ELR (cell line): Measurements from ENCODE around the gene SOBP.
"Not testable (repeated sequence)": the region's sequence is repeated elsewhere in the genome, so short reads cannot be mapped to it uniquely, and the experiment has no call there.

ENCODE experiments used
- DNase-seq: peaks from one replicate; pipeline ENCODE4 v3.0.0-alpha.2; 2015; ENCODE audit warnings: low read depth

Gene SOBP

DNA sequence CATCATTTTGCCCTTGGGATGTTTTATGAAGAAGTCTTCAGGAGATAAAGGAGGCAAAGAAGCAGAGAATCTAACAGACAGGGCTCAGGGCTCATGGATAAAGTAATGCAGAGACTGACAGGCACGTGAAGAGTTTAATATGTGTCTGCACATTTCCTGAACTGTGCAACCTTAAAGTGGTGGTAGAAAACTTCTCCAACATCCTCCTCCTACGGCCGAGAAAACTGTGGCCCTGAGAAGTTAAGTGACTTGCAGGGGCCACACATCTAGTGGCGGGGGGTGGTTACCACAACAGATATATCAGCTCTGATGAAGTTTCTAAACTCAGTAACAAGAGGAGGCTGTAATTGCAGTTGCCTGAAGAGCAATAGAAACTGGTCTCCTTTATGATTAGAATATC, 61.0 kb downstream of the SOBP start:
- no peak for DNase-seq

DNA sequence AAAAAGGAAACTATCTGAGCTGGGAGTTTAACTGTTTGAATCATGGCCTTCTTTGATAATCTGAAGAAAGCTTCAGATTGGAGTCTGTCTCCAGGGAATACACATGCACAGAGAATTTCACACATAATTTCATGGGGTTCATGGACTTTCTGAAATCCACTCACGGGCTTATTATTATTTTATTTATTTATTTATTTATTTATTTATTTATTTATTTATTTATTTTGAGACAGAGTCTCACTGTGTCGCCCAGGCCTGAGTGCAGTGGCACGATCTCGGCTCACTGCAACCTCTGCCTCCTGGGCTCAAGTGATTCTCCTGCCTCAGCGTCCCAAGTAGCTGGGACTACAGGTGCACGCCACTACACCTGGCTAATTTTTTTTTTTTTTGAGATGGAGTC, 63.2 kb downstream of the SOBP start:
- DNase-seq: not testable (repeated sequence)

DNA sequence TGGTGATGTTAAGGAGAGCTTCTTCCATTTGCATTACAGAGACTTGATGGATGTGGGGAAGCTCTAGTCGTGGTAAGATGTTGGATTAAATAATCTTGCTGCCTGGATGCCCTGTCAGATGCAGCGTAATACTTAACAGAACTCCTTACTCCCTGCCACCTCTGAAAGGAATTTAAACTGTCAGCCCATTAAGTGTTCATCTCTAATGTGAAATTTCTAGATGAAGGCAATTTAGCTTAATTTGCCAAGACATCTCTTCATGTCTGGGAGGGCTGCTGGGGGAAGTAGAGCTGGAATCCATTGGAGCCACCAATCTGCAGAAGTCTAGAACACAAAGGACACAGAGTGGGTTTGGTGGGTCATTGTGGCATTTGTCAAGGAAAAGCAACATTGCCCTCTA, 64.4 kb downstream of the SOBP start:
- DNase-seq: no peak

DNA sequence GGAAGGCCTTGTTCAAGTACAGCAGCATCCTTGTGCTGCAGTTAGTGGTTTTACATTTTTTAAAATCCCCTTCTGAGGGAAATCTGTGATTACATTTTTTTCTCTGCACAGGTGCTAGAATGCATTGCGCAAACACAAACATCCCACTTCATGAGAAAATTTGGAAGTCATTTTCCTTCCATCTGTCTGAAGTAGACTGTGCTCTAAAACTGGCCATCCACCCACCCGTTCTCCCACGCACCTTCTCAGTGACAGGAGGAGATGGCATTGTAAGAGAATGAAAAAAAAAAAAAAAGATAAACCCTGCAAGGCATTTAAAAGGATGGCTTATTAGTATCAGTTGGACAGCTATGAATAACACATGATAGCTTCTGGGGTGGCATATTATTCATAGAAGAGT, 65.0 kb downstream of the SOBP start:
- DNase-seq: no peak

DNA sequence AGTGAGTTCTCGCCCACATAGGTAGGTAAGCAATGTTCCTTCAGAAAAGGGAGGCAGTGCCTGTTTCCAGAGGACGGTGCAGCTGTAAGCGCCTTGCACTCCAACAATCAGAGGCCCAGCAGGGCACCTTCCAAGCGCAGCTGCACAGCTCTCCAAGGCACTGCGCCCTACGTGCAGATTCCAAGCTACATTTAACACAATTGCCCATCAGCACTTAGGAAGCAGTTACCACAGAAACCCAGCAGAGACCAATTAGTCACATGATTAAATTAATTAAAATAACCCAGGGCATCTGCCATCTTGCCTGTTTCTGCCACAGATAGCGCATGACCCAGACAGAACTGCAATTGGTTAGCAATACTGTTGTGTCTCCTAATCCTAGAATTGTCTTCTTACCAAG, 65.5 kb downstream of the SOBP start:
- DNase-seq: no peak

DNA sequence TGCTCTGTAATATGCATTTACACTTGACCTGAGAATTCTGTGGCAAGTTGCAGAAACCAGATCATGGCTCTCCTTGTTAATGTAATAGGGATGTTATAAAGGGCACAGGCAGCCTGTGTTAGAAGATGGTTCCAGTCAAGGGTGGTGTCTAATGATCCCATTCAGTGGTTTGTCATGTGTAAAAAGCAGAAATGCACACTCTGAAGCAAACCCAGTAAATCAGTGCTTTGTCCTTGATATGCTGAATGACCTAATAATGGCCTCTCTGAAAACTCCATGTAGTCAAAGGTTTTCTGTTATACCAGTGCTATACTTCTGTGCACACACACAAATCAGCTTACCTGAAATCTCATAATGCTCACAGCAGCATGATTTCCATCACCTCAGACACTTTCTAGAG, 66.2 kb downstream of the SOBP start:
- DNase-seq: no peak

DNA sequence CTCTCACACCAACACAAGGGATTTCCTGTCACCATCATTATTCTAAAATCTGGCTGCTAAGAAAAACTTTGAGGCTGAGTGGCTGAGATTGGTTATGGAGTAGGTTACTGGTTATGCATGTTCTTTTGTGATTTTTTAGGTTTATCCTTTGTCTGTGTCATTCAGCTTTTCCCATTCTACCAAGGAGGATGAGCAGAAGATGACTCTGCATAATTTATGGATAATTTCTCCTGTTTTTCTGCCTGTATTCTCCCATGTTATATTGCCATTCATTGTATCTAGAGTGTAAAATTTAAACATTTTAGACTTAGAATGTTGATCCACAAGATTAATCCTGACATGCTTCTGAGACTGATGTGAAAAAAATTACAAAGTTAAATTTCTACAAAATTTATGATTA, 67.8 kb downstream of the SOBP start:
- DNase-seq: no peak

DNA sequence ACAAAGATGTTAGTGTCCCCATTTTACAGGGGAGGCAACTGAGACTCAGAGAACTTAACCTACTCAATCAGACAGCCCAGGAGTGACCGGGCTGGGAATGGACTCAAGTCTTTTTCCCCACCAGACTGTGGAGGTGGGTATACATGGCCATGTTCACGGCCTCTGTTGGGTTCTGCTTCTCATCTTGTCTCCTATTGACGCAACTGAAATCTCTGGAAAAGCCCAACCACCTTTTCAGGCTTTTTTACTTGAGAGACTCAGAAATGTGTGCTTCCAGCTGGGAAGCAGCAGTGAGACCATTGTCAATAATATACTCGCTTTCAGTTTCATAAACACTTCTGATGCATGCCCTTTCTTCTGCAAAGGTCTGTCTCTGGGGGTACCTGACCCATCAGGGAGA, 70.7 kb downstream of the SOBP start:
- no peak for DNase-seq

DNA sequence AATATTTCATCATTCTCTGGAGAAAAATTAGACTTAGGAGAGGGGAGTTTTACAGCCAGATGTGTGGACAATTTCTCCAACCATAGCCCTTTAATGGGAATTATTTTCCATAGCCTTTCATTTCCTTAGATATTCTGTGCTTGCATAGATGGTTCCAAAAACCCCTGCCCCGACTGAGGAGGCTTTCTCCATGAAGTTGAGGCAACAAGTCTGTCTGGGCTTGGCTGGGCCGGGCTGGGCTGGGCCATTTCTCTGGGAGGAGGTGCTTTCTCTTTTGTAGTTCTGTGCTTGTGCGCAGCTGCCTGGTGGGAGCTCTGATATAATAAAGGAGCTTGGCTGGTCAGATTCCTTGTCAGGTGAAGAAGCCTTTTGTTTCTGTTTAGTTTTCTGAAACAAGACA, 71.4 kb downstream of the SOBP start:
- DNase-seq: no peak

DNA sequence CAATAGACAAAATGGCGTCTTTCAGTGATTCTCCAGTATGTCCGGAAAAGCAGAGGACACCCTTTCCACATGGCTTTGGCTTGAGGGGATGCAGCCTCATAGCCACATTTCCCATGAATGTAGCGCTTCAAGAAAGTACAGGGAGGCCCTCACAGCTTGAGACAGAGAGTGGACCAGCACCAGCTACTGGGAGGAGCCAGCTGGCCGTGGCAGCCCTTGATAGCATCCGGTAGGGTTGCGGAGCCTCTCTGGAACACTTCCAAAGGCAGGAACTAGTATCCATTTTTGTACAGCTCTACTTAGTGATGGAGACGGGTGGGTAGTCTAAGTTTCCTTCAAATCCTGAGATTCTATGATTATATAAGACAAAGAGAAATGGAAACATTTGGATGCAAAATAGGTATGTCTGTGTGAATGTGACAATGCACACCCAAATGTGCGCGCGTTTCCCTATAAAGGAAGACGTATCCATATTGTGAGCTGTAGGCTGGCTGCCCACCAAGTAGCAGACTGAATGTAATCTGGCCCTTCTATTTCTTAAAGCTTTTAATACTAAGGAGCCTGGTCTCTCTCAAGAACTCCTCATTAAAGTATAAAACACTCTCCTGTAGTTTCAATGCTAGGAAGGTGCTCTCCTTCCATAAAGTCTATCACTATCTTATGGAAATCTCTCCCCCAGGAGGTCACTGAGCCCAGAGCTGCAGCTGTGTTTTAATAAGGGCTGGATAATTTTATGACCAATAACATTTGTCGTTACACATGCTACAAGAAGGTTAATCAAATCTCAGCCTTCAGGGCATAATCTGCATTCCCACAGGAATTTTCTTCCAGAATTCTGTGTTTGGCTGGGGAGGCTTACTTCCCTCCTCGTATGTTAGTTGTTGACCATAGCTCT, 74.0 kb downstream of the SOBP start:
- peak; percentile 24 for DNase-seq

DNA sequence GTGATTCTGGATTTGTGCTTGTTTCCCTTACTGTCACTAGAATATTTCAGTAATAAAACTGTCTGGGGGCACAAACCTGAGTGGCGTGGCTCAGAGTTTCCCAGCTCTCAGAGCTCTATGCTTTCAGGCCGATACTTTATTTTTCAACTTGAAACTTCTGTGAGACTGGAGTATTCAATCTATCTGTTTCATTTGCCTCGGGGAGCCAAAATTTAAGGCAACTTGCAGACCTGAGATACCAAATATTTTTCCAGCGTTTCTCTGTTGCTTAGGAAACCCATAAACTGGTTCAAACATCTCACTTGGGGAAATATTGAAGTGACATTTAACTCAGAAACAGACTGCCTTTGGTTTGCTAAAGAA, 74.7 kb downstream of the SOBP start:
- DNase-seq: no peak

DNA sequence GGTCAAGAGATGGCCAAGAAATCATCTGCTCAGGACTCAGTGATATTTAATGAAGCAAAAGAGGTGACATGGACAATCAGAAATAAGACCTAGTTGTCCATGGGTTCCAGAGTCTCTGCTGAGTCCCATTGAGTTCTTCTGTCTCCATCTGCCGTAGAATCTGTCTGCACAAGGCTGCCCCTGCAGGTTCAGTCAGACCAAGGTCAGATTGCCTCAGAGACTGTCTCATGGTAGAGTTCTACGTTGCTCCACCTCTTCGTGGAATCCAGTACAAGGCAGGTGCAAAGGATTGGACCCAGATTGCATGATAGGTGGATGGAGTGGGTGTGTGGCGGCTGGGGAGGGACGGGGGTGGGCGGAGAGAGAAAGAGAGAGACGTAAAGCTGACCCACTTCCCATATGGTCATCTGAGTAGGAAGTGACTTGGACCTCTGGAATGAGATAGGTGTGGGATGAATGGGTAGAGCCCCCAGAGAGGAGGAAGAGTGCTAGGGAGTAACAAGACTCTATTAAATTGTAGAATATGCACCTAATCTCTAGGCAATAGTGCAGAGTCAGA, 75.3 kb downstream of the SOBP start:
- DNase-seq: peak; percentile 27

DNA sequence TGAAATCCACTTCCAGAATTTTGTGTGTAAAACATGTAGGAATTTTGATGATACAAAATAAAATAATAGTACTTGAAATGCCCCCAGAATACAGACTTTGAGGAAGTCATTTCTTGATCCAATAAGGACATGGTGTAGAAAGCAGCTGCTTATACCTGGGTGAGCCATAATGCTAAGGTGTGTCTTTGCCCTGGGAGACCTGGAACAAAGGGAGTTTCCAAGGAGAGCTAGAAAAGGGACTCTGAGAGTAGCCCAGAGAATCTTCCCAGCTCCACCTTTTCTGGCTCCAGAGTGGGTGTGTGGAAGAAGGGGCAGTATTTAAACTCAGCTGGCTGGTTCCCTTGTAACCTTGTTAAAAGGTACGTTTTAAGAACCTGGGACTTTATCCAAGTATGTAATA, 77.7 kb downstream of the SOBP start:
- DNase-seq: no peak

DNA sequence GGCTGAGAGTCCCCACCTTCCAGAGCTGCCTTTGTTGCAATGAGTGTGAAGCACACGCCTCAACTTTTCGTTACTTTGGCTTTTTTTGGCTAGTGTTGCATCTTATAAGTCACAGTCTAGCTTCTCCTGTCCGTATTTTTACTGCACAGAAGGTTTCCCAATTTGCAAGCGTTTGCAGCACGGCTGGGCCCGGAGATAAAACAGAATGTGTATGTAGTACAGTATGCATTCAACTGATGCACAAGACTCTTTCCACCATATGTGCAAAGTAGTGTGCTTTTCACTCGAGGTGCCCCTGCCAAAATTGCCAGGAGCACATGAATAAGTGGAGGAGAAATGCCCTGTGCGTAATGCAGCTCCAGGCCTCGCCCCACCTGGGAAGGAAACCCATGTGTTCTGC, 79.6 kb downstream of the SOBP start:
- no peak for DNase-seq

DNA sequence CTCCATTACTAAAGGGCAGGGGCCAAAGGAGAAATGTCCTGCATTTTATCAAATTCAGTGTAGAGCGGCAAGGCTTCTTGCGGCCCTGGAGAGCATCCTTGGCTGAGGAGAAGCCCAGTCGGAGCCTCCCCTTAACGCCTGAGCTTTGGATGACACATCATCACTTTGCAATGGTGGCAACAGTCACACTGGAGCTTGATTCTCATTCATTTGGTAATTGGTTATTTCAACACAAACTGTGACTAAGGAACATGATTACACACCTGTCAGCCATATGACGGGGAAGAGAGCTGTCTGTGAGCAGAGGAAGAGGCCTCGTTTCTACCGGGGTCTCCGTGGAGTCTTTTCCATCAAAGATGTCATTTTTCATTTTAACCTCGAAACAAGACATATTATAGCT, 81.4 kb downstream of the SOBP start:
- no peak for DNase-seq

DNA sequence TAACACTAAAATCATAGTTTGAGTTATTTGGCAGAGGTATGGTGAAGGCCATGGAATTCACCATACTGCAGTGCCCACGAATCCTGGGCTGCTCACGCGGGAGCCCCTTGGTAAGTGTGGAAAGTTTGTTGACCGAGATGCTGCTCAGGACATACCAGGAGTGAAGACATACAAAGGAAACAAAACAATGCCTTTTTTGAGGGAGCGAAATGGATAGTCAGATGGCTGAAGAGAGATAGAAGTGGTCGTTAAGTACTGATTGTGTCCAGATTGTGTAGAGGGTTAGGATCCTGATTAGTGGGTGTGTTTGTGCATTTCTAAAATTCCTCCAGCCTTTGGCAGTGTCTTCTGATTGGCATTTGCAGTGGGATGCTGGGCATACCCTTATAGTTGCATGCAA, 83.0 kb downstream of the SOBP start:
- DNase-seq: no peak

DNA sequence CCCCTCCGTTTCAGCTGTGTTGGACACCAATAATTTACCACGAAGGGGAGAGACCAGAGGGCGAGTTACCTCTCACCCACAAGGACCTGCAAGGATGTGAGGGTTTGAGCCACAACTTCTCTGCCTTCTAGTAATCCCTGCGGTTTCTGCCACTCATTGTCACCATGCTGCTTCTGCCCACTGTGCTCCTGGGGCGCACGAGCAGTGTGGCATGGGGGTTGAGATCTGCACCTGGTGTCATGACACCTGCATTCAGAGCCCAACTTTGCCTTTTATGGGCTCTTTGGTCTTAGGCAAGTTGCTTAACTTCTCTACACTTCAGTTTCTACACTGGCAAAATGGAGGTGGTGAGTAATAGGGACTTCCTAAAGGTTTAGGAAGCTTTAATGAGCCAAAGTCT, 84.9 kb downstream of the SOBP start:
- DNase-seq: no peak

DNA sequence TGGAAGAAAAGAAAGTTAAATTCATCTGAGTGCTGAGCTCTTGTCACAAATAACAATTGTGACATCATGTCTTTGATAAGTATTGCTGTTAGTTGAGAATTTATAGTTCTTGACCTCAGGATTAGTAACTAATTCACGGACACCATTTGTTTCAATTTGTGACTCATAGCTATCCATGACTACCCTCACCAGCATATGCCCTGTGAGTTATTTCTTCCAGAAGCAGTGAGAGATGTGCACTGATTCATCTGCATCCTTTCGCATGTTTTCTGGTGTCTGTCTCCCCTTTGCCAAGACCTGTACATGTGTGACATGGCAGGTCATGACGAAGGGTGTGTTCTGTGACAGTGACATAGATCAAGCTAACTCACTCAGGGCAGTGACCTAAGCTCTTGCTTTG, 86.9 kb downstream of the SOBP start:
- peak; percentile 81 for DNase-seq

DNA sequence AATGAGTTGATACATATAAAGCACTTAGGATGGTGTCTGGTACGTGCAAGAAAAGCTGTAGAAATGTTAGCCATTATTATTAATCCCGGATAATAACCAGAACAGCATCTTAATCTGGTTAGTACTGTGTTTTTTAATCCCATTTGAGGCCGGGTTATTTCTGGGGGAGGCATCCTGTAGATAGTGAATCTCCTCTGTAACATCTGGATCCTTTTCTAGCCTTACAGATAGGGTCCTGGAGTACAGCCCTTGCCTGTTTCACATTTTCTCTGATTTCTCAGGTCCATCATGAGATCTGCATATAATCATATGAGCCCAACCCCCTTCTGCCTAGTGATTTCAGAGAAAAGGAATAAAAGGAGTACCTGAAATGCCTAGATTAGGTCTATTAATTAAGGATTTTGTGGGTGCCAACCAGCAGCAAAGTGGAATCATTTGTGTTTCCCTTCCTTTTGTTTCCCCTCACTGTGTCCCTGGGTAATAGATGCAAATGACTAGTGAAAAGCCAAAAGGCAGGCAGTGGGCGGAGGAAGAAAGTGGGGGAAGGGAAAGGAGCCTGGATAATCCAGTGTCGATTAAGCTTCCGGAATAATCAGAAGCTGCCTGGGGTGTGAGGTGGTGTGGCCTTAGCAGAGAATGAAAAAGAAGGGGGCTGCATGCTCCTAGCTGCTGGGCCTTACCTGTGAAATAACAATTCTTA, 88.9 kb downstream of the SOBP start:
- no peak for DNase-seq

DNA sequence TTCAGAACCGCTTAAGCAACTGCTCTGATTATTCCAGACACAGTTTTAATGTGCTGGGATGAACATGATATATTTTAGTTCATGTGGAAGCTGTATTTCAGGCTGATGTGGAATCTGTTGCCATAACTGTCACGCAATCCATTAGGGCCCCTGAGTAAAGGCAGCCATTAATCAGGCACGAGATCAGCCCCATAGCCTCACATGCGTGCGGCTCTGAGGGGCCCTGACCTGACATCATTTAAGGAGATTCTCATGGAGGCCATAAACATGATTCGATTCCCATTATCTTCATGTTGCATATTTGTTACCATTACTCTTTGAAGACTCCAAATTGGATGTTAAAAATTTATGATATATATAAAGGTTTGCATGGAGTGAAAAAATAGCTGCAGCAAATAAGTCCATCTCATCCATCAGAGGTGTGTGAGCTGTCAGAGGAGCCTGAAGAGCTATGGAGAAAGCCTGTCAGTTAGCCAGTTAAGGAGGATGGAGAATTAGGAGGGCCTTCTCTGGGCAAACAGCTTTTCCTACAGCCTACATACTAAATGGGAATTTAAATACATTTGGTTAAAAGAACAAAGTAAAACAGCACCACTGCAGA, 89.6 kb downstream of the SOBP start:
- no peak for DNase-seq

DNA sequence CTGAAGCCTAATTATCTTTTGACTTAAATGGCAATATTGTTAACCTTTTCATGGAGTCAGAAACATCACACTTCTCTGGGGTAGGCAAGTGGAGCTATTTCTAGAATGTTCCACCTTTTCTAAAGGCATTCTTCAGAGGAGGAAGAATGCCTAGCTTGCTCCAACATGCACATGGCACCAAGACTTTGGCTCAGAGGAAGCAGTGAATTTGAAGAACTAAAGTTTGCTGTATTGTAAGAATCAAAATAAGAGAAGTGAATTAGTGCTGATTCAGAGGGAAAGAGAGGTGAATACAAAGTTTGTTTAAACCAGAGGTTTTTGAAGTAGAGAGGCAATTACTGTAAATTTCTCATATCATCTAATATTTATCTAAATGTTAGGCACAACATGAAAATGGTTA, 92.2 kb downstream of the SOBP start:
- no peak for DNase-seq

DNA sequence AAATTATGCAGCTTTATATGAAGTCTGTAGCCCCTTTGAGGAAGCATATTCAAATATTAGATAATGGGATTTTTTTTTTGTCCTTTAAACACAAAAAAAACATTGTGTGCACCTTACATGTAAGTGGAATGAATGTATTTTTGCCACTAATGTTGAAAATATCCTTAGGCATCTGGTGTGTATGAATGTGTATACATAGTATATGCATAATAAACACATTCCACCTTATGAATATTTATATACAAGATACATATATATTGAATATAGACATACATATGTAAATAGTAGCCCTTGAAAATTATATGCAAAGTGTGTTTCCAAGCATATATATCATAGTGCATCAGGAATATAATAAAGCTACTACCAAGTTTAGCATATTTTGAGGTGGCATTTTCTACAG, 94.8 kb downstream of the SOBP start:
- DNase-seq: no peak

DNA sequence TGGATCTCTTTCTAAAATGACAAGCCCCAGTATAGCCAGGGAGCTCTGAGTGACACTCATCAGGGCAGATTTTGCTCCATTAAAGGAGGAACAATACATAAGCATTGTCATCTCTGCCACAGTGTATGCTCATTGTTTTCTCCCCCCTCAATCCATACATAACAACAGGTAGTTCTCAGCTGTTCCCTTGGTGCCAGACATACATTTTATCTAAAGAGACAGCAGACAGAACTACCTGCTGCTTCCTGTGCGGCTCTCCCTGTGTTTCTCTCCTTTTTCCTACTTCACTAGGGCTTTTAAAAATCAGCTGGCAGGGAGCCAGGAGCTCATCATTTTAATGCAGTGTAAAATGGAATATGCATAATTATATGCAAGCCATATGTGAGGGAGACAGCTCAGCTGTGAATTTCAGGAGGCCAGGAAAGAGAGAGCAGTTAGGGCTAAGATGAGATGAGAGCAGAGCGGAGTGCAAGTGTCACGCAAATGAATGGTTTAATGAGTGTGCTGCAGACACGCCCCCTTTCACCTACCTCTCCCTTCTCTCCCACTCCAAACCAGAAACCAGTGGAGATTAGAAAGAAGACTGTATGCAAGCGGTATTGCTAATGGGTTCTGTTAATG, 96.0 kb downstream of the SOBP start:
- DNase-seq: no peak
